GM21619 (cell line): ENCODE measurements around the gene CYB561D2.

ENCODE experiments used
- ATAC-seq: cut with Tn5 transposase; IDR thresholded peaks from one replicate; pipeline ENCODE4 v1.9.1; 2021; ENCODE audit not compliant: unreplicated experiment

Gene CYB561D2

GRCh38 chr3:50388720-50389413, 38.2 kb downstream of the CYB561D2 start:
- ATAC-seq, result no peak

GRCh38 chr3:50389414-50389767, 38.7 kb downstream of the CYB561D2 start:
- ATAC-seq, result no peak

DNA sequence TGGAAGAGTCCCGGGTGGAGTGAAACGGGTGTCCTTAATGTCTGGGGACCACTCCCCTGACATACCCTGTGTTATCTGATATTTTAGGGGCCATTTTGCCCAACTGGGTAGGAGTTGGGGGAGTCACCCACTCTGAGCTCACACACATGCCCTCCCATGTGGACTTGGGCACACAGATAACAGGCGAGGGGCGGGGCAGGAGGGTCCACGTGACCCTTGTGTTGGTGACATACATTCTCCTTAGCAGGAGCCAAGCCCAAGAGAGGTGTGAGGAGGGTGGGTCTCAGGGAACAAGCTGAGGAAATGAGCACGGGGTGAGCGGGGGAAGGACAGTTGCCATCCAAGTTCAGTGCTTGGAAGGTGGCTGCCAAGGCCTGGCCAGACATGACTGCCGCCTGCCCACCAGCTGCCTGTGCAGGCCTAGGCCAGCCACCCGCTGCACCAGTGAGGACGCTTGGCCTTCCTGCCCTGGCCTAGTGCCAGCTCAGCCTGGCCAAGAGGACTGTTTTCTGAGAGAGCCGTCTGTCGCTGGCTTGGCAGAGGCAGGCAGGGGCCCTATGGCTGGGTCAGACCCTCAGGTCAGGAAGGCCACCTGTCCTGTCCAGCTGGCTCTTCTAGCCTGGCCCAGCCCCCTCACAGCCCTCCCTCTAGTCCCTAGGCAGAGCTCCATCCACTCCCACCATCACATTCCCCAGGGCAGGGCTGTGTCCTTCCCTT, 40.0 kb downstream of the CYB561D2 start:
- no peak for ATAC-seq

- no peak for ATAC-seq
These were observed 41.5 kb downstream of the CYB561D2 start for GRCh38 chr3:50392101-50392715.

DNA sequence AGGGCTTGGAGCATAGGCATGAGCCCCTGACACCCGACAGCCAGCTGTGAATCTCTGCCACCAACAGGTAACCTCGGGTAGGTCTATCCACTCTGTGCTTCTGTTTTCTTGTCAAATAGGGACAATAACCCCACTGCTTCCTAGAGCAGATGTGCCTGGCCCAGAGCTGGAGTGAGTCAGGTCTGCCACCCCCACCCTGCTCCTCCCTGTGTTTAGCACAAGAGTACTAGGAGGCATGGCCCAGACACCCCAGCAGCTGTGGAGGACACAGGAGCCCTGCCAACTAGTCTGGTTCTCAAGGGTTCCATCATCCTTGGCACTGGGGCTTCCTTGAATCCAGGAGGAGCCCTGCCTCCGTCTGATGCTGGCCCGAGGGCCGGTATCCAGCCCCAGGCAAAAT, 42.4 kb downstream of the CYB561D2 start:
- ATAC-seq, result no peak

GRCh38 chr3:50395070-50395860, 44.6 kb downstream of the CYB561D2 start:
- no peak for ATAC-seq

GRCh38 chr3:50396502-50396901, 45.8 kb downstream of the CYB561D2 start:
- no peak for ATAC-seq

DNA sequence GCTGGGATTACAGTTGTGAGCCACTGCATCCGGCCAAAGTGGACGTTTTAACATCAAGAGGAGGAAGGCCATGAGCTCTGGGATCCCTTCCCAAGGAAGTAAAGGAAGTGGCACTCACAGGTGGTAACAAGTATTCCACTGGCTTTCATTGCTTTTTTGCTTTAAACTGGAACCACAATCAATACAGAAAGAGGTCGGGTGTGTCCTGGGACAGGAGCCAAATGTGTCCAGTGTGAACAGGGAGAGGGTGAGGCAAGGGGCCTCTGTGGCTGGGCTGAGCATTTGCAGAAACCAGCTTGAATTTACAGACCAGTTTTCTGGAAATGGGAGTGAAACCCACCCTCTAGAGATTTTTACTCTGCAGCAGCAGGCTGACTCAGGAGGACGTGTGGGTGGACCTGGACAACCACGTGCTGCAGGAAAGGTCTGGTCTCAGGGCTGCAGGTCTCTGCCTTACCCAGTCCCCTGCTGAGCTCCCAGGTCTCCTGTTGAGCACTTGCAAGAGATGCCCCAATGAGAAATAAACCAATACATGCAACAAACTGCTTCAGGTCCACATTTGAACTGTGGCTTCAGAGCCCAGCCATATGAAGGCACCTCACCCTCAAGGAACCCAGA, 51.4 kb downstream of the CYB561D2 start:
- no peak for ATAC-seq
